Stimulated activated CD4-positive, alpha-beta T cell treated with anti-CD3 and anti-CD28 coated beads, Interleukin-1b, Interleukin-23, amount 100 ng/mL, for 4 hours (primary cell): Measurements from ENCODE around the gene C11orf68.

Experiments
- DNase-seq, 2 donors: peaks; one replicate each; pipeline ENCODE4 v3.0.0-alpha.2; 2020; ENCODE audit warnings: low read depth in 2 of 2

C11orf68 gene

GRCh38 chr11:65944767-65945166, 25.9 kb upstream of the C11orf68 start:
- DNase-seq = no peak

GRCh38 chr11:65944191-65944590, 25.3 kb upstream of the C11orf68 start:
- DNase-seq = no peak

DNA sequence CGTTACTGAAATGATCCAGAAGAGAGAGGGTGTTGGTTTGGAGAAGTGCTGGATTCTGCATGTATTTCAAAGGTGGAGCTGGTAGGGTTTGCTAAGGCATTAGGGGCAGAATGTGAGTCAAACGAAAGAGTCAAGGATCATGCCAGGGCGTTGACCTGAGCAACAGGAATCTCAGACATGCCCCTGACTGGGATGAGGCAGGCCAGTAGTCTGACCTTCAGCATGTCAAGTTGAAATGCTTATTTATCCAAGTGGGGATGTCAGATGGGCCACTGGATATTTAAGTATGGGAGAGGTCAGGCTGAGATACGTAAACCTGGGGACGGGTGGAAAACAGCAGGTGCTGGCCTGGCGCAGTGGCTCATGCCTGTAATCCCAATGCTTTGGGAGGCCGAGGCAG, 23.7 kb upstream of the C11orf68 start:
- no peak for DNase-seq

GRCh38 chr11:65941720-65942310, 23.0 kb upstream of the C11orf68 start:
- no peak for DNase-seq

DNA sequence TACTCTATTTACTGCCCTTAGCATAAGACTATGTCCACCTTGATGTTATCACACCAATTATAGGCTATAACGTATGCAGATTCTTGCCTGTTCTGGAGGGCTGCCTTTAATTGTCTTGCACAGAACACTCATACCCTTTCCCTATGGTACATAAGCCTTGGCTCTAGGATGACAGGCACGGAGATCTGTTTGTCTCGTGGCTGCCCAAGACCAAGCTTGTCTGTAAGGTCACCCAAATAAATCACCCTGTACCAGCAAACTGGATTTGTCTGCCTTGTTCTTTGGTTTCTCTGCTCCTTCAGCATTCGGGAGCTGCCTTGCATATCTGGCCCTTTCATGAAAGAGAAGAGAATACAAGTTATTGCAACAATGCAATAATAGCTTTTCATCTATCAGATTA, 18.9 kb upstream of the C11orf68 start:
- no peak for DNase-seq

DNA sequence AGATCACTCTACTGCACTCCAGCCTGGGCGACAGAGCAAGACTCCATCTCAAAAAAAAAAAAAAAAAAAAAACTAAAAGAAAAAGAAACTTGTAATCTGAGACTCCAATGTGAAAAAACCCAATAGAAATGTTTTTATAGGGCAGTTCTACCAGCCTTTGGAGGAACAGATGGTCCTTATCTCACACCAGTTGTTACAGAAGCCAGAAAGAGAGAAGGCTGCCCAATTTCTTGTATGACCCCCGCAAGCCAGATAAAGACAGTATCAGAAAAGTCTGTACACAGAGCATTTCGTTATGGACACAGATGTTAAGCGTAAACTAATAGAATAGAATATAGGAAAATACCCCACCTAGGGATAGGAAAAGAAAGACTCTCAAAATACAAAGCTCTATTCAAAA, 15.2 kb upstream of the C11orf68 start:
- DNase-seq = no peak

DNA sequence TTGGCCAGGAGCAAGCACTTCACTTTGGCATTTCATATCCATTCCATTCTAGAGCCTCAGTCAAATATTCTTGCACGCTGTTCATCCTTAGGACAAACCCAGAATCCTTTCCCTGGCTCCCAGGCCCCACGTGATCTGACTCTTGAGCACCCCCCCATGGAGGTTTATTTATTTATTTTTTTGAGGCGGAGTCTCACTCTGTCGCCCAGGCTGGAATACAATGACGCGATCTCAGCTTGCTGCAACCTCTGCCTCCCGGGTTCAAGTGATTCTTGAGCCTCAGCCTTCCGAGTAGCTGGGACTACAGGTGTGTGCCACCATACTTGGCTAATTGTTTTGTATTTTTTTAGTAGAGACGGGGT, 13.7 kb upstream of the C11orf68 start:
- no peak for DNase-seq

DNA sequence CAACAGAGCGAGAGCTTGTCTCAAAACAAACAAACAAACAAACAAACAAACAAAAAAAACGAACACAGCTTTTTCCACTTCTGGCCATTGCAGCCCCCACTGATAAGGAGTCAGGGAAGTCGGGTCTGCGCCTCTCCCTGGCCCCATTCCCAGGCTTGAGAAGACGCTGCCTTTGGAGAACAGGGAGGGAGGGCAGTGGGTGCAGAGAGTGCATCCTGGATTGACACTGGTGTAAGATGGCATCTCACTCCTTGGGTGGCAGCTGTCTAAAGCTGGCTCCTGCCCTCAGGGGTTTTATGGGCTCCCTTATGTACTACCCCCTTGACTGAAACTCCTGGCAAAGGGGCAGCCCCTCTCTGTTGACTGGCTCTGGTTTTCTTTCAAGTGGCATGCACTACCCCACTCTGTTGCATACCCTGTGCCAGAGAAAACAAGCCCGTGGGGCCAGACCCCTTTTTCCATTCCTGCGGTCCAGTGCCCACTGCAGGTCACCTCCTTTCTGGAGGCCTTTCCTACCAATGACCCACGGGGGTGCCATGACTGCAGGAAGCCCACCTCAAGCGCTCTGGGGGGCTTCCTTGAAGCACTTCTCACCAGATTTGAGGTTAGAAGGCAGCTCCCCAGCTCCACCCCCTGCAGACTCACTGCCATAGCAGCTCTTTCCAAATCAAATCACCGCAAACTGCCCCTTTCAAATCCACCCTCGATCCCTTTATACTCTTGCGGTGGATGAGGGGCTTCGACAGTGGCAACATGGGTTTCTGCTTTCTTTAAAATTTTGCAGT, 13.1 kb upstream of the C11orf68 start:
- DNase-seq = no peak

- no peak for DNase-seq
Observed at GRCh38 chr11:65928667-65929066, 9.8 kb upstream of the C11orf68 start.

- DNase-seq = peak; percentile 47 to 63
Observed at GRCh38 chr11:65927904-65928397, 9.1 kb upstream of the C11orf68 start.

GRCh38 chr11:65925397-65925796, 6.5 kb upstream of the C11orf68 start:
- DNase-seq = no peak

DNA sequence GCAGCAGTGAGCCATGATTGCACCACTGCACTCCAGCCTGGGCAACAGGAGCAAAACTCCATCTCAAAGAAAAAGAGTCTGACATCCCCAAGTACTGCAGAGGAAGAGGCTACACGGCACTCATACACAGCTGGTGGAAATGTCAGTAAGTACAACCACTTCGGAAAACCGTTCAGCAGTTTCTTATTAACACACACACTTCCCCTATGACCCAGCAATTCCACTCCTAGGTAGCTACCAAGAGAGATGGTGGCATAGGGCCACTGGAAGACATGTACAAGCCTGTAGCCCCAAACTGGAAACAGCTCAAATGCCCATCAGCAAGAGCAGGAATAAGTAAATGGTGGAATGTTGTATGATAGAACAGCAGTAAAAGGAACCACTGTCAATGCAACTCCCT, 3.7 kb upstream of the C11orf68 start:
- DNase-seq = no peak

- no peak for DNase-seq
Observed at GRCh38 chr11:65921876-65922275, 3.0 kb upstream of the C11orf68 start.

DNA sequence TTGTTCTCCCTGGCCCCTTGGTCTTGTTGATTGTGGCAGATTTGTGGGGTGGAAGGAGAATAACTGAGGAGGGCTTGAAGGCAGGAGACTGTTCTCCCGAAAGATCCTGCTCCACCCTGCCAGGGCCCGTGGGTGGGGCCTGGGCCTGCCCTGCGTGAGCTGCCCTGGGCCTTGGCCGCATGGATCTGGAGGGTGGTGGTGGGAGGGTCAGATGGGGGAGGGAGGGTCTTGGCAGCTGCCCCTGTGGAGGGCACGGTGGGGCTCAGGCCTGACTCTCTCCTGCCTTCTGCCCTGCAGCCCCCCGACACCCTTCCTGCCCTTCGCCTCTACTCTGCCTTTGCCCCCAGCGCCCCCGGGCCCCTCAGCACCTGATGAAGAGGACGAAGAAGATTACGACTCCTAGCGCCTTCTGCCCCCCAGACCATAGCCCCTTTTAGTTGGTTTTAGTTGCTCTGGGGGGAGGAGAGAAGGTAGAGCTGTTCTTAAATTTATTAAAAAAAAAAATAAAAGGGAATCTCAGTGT, 2.2 kb upstream of the C11orf68 start:
- no peak for DNase-seq

DNA sequence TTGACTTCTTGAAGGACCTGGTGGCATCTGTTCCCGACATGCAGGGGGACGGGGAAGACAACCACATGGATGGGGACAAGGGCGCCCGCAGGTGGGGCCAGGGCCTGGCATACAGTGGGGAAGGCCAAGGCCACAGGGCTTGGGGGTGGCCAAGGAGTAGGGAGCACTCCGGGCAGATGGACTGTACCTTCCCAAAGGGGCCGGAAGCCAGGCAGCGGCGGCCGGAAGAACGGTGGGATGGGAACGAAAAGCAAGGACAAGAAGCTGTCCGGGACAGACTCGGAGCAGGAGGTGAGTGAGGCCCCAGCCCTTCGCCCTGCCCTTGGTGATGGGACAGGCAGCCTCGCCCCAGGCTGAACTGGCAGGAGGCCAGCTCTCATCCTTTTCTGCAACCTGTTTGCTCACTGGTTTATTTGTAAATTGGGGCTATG, 1.5 kb upstream of the C11orf68 start:
- DNase-seq = no peak

GRCh38 chr11:65919573-65920371, 910 bp upstream of the C11orf68 start:
- peak in 1 of 2 donors; percentile 42 for DNase-seq

DNA sequence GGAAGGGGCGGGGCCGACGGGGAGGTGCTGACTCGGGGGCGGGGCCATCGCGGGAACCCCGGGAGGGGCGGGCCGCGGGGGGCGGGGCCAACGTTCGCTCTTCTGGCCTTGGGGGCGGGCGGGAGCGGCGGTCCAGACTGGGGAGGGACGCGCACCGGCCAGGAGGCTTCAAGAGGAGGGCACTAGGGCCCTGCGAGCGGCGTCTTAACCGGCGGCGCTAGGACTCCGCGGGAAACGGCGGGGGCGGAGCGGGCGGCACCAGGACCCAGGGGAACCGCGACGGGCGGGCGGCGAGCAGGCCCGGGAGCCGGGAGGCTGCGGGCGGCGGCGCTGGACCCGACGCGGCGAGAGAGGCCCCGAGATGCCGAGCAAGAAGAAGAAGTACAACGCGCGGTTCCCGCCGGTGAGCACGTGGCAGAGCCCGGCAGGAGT, 295 bp upstream of the C11orf68 start, which contains the start of gene DRAP1:
DRAP1 (plus strand) TSS at position 286 of the 432 bp plus-strand sequence; CDS start at position 362, 76 bp downstream.
- DNase-seq = peak; percentile 99 to 100

- no peak for DNase-seq
Observed at GRCh38 chr11:65917434-65918210, 1.2 kb downstream of the C11orf68 start.

DNA sequence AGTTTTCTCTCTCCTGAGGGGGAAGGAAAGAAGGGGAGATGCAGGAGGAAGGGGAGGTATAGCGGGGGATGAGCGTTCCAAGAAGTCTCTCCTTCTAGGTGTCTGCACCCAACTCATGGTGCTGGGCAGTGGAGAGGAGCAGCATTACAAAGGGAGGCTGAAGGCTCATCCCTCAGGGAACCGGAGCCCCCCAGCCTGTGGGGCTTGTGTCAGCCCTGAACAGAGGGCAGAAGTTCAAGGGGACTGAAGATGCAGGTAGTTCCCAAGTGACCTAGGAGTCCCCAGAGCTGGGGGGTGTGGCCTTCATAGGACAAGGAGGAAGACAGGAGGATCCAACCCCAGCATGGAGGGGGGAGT, 1.8 kb downstream of the C11orf68 start:
- no peak for DNase-seq

GRCh38 chr11:65916391-65916790, 2.5 kb downstream of the C11orf68 start:
- DNase-seq = no peak

DNA sequence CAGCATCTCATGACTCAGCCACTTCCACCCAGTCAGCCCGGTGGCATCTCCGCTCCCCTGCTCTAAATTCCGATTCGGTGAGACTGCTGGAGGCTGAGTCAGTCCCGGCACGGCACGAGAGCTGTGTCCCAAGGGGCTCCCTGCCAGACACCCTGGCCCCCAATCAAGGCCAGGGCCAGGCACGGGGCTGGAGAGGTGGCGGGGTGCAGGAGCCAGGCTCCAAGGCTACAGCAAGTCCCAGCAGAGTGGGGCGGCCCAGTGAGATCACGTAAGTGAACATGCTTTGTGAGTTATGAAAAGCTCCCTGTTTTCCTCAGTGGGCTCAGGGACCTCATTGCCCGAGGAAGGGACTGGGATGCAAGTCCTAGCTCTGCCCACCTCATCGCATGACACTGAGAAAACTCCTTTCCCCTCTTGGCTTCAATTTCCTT, 3.0 kb downstream of the C11orf68 start:
- no peak for DNase-seq
